IPS DF 4.7 (cell line): ENCODE data around the gene SHLD1.
"Not testable (repeated sequence)": the region's sequence is repeated elsewhere in the genome, so short reads cannot be mapped to it uniquely, and the experiment has no call there.

Source experiments
- DNase-seq: peaks from one replicate; pipeline ENCODE4 v3.0.0-alpha.2; 2013; ENCODE audit warnings: low spot score; ENCODE audit errors: extremely low read depth

Gene SHLD1

DNA sequence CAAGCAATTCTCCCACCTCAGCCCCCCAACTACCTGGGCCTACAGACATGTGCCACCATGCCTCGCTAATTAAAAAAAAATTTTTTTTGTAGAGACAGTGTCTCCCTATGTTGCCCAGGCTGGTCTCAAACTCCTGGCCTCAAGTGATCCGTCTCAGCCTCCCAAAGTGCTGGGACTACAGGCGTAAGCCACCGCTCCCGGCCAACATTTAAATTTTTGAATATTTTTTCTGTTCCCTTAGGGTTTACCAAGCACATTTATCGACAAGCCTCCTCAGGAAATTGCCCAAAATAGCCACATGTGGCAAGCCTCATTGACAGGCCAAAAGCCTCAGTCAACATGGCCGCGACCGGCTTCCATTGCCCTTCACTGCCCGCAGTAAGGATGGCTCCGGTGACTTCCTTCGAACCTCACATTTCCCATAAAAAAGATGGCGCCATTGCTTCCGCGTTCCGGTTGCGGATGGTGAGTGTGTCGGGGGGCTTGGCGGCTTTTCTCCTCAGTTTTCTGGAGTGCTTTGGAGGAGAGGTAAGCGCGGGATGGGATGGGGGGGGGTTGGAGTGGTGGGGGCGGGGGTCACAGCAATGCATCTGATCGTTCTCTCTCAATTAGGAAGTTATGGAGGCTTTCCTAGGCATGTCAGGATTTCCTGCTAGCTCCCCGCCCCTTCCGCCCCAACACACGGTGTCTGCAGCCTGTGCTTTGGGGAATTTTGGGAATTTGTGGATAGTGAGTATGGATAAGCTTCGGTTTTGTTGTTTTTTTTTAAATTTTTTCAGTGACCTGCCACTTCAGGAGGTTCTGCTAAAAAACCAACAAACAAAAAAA lies at the start of gene SHLD1:
Gene SHLD1 (plus strand): TSS at position 450 of the 828 bp plus-strand sequence. CDS start 22,465 bp downstream, outside the sequence.
- peak; percentile 58 for DNase-seq

- not testable (repeated sequence) for DNase-seq
Observed at GRCh38 chr20:5702339-5702738, 47.9 kb upstream of the SHLD1 start.

GRCh38 chr20:5703681-5704101 lies 46.5 kb upstream of the SHLD1 start:
- no peak for DNase-seq

DNA sequence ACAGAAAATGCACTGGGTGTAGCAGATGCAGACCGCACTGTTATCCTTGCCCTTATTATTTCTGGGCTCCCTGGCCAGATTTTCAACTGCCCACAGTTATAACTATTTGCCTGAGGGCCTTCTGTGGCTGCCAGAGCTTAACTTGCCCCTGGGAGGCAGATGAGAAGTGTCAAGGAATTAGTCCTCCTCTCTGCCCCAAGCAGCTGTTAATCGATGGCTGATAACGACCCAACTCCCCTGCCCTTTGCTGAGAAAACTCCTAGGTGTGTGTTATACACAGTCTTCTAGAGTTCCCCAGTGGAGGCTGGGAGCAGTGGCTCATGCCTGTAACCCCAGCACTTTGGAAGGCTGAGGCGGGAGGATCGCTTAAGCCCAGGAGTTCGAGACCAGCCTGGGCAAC lies 44.4 kb upstream of the SHLD1 start:
- DNase-seq = no peak

DNA sequence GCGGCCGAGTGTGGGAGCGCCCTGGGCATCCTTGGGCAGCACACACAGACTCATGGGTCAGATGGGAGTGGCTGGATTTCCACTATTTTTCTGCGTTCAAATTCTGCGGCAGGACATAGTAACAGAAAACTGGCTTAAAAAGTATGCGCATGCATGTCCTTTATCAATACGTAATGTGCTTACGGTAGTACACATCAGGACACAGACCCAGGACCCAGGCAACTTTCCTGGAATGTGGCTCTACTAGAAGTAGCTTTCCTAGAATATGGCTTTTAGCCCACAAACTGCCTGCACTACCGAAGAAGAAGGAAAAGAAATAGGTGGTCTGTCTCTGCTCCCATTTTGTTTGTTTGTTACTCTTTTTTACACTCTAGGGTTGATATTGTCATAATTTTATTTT lies 43.4 kb upstream of the SHLD1 start:
- DNase-seq = no peak

DNA sequence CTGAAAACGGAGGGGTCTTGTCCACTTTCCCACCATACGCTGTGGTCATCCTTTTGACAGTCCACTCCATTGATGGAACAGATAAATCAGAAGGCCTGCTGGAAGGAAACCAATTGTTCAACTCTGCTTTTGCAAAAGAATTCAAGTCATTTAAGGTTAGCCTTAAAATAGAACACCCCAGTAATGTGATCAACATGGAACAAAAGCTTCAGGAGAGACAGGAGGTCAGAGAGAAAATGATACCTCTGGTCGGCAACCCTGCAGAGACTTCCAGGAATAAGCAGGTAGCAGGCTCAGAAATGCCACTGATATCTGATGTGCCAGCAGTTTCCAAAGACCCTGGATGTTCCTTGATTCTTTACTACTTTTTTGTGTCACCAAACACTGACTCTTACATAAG lies 39.6 kb upstream of the SHLD1 start:
- no peak for DNase-seq

DNA sequence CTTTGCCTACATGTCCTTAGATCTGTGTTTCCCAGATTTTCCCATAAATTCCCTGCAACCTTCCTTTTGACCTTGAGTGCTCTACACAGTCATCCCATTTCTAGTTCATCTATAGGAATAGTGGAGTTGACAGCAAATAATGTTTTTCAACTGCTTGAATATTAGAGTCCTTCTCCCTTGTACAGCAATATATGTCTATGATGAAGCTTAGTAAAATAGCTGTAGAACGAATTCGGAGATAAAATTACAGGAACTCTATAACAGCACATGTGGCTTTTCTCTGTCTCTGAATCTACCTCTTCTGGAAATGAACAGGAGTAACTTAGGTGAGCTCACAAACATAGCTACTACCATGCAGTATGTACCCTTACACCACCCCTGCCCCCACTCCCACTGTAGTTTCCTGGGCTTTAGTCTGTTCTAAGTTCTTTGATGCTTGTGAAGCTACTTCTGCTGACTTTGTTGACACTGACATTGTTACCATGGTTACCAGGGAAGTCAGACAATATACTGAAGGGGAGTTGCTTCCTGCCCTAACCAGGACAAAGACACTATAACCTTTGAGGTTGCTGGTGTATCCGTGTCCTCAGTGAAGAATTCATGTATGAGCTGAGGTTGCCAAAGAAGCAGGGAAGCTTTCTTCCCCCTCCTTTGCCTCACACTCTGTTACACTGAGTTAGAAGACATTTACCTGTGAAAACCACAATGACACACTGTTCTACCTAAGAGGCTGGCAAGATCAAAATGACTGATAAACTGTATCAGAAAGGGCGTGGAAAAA lies 35.8 kb upstream of the SHLD1 start:
- DNase-seq = no peak

GRCh38 chr20:5715071-5715841 lies 34.9 kb upstream of the SHLD1 start:
- DNase-seq = no peak

- no peak for DNase-seq
Observed at GRCh38 chr20:5716953-5717352, 33.2 kb upstream of the SHLD1 start.

- DNase-seq = no peak
Observed at GRCh38 chr20:5718896-5719595, 31.2 kb upstream of the SHLD1 start.

- DNase-seq = no peak
Observed at GRCh38 chr20:5719861-5720403, 30.3 kb upstream of the SHLD1 start.

DNA sequence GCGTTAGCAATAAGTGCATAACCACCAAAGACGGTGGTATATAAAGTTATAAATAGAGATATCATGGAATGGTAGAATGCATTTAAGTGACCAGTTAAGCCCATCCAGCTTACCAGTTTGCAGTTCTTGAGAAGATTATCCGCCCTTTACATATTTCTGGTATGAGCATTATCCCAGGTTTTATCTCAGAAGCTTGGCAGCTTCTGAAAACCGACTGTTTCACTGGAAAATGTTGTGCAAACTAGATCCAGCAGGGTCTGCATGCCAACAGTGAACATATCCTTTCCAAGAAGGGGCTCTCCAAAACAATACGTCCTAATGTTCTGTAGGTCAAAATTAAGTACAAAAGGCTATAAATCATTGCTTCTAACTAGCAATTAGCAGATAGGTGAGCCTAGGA lies 29.5 kb upstream of the SHLD1 start:
- no peak for DNase-seq

- DNase-seq = not testable (repeated sequence)
Observed at GRCh38 chr20:5721356-5721755, 28.8 kb upstream of the SHLD1 start.

GRCh38 chr20:5722927-5723326 lies 27.3 kb upstream of the SHLD1 start:
- DNase-seq = no peak

DNA sequence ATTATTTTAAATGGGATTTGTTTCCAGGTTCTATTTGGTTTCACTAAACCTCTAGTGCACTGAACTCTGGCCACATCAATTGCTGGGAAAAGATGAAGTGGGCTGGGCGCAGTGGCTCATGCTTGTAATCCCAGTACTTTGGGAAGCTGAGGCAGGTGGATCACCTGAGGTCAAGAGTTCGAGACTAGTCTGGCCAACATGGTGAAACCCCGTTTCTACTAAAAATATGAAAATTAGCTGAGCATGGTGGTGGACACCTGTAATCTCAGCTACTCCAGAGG lies 25.1 kb upstream of the SHLD1 start:
- not testable (repeated sequence) for DNase-seq

DNA sequence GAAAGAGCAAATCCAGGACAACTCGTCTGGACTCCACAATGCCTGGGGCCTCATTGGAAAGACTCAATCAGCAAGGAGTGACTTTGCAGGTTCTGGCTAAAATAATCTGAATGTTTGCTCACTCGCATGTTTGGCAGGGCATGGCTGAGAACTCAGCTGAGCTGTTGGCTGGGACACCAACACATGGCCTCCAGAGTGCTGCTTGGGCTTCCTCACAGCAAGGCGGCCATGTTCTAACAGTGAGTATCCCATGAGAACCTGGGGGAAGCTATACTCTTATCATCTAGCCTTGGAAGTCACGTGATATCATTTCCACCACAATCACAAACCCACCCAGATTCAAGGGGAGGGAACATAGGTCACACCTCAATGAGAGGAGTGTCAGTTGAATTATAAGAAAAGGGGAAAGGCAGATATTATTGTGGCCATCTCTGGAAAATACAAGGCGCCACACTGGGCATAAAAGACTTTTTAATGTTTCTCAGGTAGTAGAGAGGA lies 23.1 kb upstream of the SHLD1 start:
- DNase-seq = no peak

- DNase-seq = no peak
Observed at GRCh38 chr20:5729348-5729747, 20.9 kb upstream of the SHLD1 start.

- no peak for DNase-seq
Observed at GRCh38 chr20:5730131-5730530, 20.1 kb upstream of the SHLD1 start.

GRCh38 chr20:5731753-5732366 lies 18.3 kb upstream of the SHLD1 start:
- DNase-seq = no peak

GRCh38 chr20:5734602-5735001 lies 15.6 kb upstream of the SHLD1 start:
- DNase-seq = no peak
